Esophagus squamous epithelium (tissue), 5 donors: ENCODE results near the gene DHRSX. TPM values are rescaled to one million over a fixed set of nuclear protein-coding genes. Genes with fewer than 3 reads are reported as not detected.

Source experiments
- DNase-seq: peaks from one replicate; lab custom pipeline; 2025; lab: John Stamatoyannopoulos, UW
- H3K27ac ChIP-seq, 4 donors: fragments of 200-600 bp; sonication (generic); one replicate each; pipeline ENCODE4 v1.5.1; 2016 to 2019; ENCODE audit warnings: mild to moderate bottlenecking in 1 of 4
- H3K27me3 ChIP-seq, 4 donors: fragments of 200-600 bp; sonication (generic); 1 replicate in 3 of 4; 2 replicates in 1 of 4; pipeline versions ENCODE4 v1.5.1 to v1.6.0; 2017 to 2021; ENCODE audit warnings: antibody characterized with exemption in 1 of 4
- H3K36me3 ChIP-seq, 3 donors: fragments of 200-600 bp; sonication (generic); one replicate each; pipeline ENCODE4 v1.5.1; 2016 to 2019
- H3K4me1 ChIP-seq, 3 donors: fragments of 200-600 bp; sonication (generic); one replicate each; pipeline ENCODE4 v1.5.1; 2017 to 2019
- H3K4me3 ChIP-seq, 4 donors: fragments of 200-600 bp; sonication (generic); 1 replicate in 3 of 4; 2 replicates in 1 of 4; pipeline ENCODE4 v1.5.1; 2016 to 2019; ENCODE audit warnings: mild to moderate bottlenecking in 2 of 4, moderate library complexity in 1 of 4
- H3K9me3 ChIP-seq, 3 donors: fragments of 200-600 bp; sonication (generic); one replicate each; pipeline ENCODE4 v1.5.1; 2016 to 2019
- CTCF ChIP-seq, 6 experiments: fragments of 450-650 bp in 4 of 6; fragments of 200-600 bp in 2 of 6; sonication (generic) in 2 of 6; IDR thresholded peaks; one replicate each; pipeline ENCODE4 v1.5.1; 2016 to 2019; ENCODE audit warnings: antibody characterized with exemption in 6 of 6, mild to moderate bottlenecking in 4 of 6, moderate library complexity in 4 of 6
- POLR2A ChIP-seq, 4 donors: fragments of 450-650 bp; IDR thresholded peaks; one replicate each; pipeline ENCODE4 v1.6.1; 2017; ENCODE audit warnings: antibody characterized with exemption in 4 of 4, mild to moderate bottlenecking in 4 of 4, moderate library complexity in 3 of 4
- WGBS, 2 donors: methylation state at CpG; one replicate each; pipeline ENCODE4 v1.1.5; 2018; 5-methylcytosine and 5-hydroxymethylcytosine counted together
- intact Hi-C: fragments of 100-400 bp; cut with DNase I; formaldehyde crosslinking; loops from one replicate; pipeline ENCODE4 v1.15.0; 2022
- total RNA-seq, 4 donors: library from RNA; depleted of rRNA; stranded (reverse); fragments of >200 nt; gene quantifications; one replicate each; pipeline ENCODE4 v1.1.0, GENCODE V29; 2016
- donor health status: DM: yes; HTN: yes; CAD: no.

The DHRSX gene
- total RNA-seq, 4 donors from 2014 or later = 4.1 to 12.2 (median 8.0) TPM

GRCh38 chrX:2446815-2447214, 54.0 kb downstream of the DHRSX start:
- Histone ChIP-seq H3K27me3 (no peaks in the 10 kb centered on the region), H3K4me1 (peaks cover 0 to 15% (median 0%) of the 10 kb centered on the region in 3 donors), H3K4me3 (no peak overlapping the region), H3K9me3 (no peaks in the 10 kb centered on the region), H3K36me3 (no peaks in the 10 kb centered on the region), H3K27ac (no peak overlapping the region)
- intact Hi-C loops = no loop called here
- no peak for TF ChIP-seq POLR2A (IDR thresholded peaks at IDR 0.05)
- DNase-seq = no peak
- WGBS, 2 donors = 92 to 98% methylated on average over 10 to 13 of the region's 14 CpGs

GRCh38 chrX:2445662-2446623, 54.8 kb downstream of the DHRSX start:
- Histone ChIP-seq H3K27ac (no peak overlapping the region), H3K4me1 (peaks cover 0 to 7% (median 0%) of the 10 kb centered on the region in 3 donors), H3K4me3 (no peak overlapping the region), H3K27me3 (no peaks in the 10 kb centered on the region), H3K9me3 (no peaks in the 10 kb centered on the region), H3K36me3 (peaks cover 0 to 3% (median 0%) of the 10 kb centered on the region in 3 donors)
- 91 to 95% methylated on average over 25 to 29 of the region's 31 CpGs for WGBS, 2 donors
- no peak for DNase-seq
- no peak for TF ChIP-seq POLR2A (IDR thresholded peaks at IDR 0.05)
- TF ChIP-seq CTCF (IDR thresholded peaks at IDR 0.05) = no peak
- intact Hi-C loops = no loop called here

GRCh38 chrX:2442694-2443093, 58.1 kb downstream of the DHRSX start:
- intact Hi-C loops = no loop called here
- Histone ChIP-seq H3K27ac (no peak overlapping the region), H3K27me3 (no peaks in the 10 kb centered on the region), H3K4me3 (no peak overlapping the region), H3K9me3 (peaks cover 0 to 5% (median 0%) of the 10 kb centered on the region in 3 donors), H3K4me1 (no peaks in the 10 kb centered on the region), H3K36me3 (peaks cover 0 to 20% (median 0%) of the 10 kb centered on the region in 3 donors)
- 90% methylated on average over 6 to 7 of the region's 7 CpGs for WGBS, 2 donors
- TF ChIP-seq POLR2A (IDR thresholded peaks at IDR 0.05) = no peak
- no peak for TF ChIP-seq CTCF (IDR thresholded peaks at IDR 0.05)
- no peak for DNase-seq

- Histone ChIP-seq H3K4me3 (no peak overlapping the region), H3K27me3 (no peaks in the 10 kb centered on the region), H3K4me1 (no peaks in the 10 kb centered on the region), H3K27ac (no peak overlapping the region), H3K9me3 (peaks cover 0 to 5% (median 0%) of the 10 kb centered on the region in 3 donors), H3K36me3 (peaks cover 0 to 20% (median 0%) of the 10 kb centered on the region in 3 donors)
- no peak for DNase-seq
- intact Hi-C loops = no loop called here
- TF ChIP-seq POLR2A (IDR thresholded peaks at IDR 0.05) (no peak), CTCF (IDR thresholded peaks at IDR 0.05) (no peak)
- 100% methylated on average over 2 to 5 of the region's 5 CpGs for WGBS, 2 donors
Measured at GRCh38 chrX:2441466-2441865, 59.3 kb downstream of the DHRSX start.

- no peak for DNase-seq
- no peak overlapping the region for H3K27ac ChIP-seq
- no peak for TF ChIP-seq CTCF (IDR thresholded peaks at IDR 0.05)
- TF ChIP-seq POLR2A (IDR thresholded peaks at IDR 0.05) = no peak
- WGBS, 2 donors = 86 to 94% methylated on average over 8 of the region's 8 CpGs
- intact Hi-C loops = no loop called here
- H3K27me3 ChIP-seq = no peaks in the 10 kb centered on the region
- no peaks in the 10 kb centered on the region for H3K4me1 ChIP-seq
- peaks cover 0 to 5% (median 0%) of the 10 kb centered on the region in 3 donors for H3K9me3 ChIP-seq
- no peak overlapping the region for H3K4me3 ChIP-seq
- H3K36me3 ChIP-seq = peaks cover 0 to 20% (median 0%) of the 10 kb centered on the region in 3 donors
Measured at GRCh38 chrX:2439613-2440012, 61.2 kb downstream of the DHRSX start.
